Putamen (tissue), 1 donor: ENCODE results near the gene NTRK2.
A peak's percentile ranks its signal among the peaks of the same experiment; 100 is the strongest.

Source experiments
- DNase-seq: peaks from one replicate; pipeline ENCODE4 v3.0.0-alpha.2; 2016; ENCODE audit warnings: low spot score

The NTRK2 gene

GRCh38 chr9:84736081-84736480 lies 66.6 kb downstream of the NTRK2 start:
- peak; percentile 66 for DNase-seq

DNA sequence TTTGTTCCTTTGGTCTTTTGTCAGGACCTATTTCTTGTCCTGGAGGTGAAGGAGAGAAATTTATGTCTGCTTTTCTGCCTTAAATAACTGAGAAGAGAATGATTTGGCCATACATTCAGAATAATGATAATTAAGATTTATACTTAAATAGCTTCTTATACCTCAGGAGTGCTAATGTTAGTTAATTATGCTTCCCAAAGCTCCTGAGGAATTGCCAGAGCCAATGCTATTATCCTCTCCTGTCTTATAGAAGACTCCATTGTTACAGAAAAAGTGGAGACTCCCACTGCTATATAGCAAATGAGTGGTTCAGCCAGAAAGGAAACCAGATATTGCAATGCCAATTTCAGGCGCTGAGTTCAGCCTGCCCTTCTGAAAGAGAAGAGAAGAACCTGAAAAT lies 67.0 kb downstream of the NTRK2 start:
- DNase-seq: no peak

- DNase-seq: no peak
Measured at GRCh38 chr9:84738353-84738752, 68.8 kb downstream of the NTRK2 start.

- DNase-seq: no peak
Measured at GRCh38 chr9:84742261-84742660, 72.7 kb downstream of the NTRK2 start.

DNA sequence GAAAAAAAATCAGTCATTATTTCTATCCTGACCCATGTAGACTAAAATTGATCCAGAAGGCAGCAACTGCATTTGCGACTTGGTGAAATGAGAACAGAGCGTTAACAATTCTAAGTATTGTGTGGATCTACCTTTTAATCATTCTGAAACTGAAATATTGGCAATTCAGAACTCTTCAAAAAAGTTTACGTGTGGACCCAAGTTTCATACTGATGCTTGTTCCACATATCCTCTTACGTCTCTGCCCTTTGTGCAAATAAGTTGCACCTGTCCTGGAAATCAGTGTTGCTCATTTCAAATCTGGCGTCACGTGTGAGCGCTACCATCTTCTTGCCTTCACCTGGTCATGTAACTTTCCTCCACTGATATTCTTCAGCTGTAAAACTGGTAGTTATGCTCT lies 74.7 kb downstream of the NTRK2 start:
- no peak for DNase-seq

GRCh38 chr9:84744726-84745125 lies 75.2 kb downstream of the NTRK2 start:
- no peak for DNase-seq

DNA sequence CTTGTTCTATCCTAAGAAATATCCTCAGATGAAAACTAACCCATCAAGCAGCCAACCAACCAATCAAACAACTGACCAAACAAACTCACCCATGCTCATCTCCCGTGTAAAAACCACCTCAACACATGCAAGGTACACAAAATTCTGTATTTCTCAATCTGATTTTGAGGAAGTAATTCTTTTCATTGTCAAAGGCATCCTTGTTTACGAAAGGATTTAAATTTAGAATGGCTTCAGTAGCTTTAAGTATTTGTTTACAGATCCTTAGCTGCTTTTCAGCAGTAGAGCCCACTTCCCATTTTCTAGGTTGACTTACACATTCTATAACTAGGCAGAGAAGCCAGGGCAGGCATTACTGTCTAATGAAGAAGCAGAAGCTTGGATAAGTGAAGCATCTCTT lies 78.6 kb downstream of the NTRK2 start:
- no peak for DNase-seq

GRCh38 chr9:84750152-84750865 lies 80.8 kb downstream of the NTRK2 start:
- DNase-seq: no peak

DNA sequence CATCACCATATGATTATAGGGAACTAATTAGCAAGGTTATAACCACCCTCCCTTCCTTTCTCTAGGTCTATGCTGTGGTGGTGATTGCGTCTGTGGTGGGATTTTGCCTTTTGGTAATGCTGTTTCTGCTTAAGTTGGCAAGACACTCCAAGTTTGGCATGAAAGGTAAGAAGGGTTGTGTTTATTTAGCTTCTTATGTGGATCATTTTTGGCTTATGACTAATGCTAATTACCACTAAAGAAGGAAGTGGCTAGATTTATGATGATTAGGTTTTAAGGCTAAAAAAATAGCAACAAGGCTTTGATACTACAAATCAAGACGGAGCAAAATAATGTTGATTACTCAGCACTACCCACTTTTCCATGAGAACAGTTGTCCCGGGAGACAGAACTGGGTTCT lies 82.4 kb downstream of the NTRK2 start:
- DNase-seq: no peak

- no peak for DNase-seq
Measured at GRCh38 chr9:84754461-84754860, 84.9 kb downstream of the NTRK2 start.

DNA sequence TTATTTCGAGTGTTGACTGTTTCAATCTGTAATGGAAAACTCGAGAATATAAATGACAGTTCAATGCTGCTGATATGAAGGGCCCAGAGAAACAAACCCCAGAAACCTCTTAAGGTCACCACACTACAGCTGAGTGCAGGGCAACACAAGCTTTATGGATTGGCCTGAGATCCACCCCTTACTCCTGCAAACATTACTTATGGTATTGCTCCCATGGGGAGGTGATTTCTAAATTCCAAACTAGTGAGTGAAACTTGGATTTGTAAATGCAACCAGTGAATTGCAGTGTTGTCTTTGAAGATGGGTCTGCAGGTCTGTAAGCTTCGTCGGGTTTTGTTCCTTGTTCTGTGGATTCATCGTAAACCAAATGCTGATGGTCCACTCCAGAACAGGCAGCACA lies 85.4 kb downstream of the NTRK2 start:
- DNase-seq: no peak

DNA sequence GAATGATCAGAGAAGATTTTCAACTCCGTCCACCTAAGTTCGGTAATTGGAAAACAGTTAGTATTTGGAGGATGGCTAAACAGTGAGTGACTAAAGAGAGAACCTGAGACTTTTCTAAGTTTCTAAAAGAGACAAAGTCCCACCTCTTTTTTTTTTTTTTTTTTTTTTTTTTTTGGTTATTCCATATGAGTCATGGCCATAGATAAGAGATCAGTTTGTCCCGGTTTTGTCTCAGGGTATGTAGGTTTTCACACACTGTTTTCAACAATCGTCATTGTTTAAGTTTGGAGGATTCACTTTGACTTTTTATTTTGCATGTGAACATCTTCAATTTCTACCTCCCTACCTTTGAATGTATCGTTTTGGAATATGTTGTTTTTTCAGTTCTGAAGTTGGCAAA lies 85.9 kb downstream of the NTRK2 start:
- no peak for DNase-seq

- DNase-seq: peak; percentile 75
Measured at GRCh38 chr9:84756171-84756570, 86.6 kb downstream of the NTRK2 start.

- no peak for DNase-seq
Measured at GRCh38 chr9:84756731-84757130, 87.2 kb downstream of the NTRK2 start.

DNA sequence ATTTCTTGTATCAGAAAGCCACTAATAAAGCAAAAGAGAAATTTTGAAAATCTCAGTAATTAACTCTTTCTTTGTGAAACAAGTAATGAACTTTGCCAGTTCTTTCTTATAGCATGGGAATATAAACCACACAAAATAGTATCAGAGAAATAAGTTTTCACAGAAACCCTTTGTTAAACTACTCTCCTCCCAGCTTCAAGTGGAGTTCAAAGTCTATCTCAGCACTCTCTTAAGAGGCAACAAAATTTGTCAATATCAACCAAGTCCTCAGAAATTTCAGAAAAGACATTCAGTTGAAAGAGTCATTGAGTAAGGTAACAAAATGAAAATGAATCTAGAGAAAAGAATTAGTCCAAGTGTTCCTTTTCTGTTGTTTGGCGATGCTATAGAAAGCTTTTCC lies 89.3 kb downstream of the NTRK2 start:
- DNase-seq: no peak

GRCh38 chr9:84759300-84759750 lies 89.8 kb downstream of the NTRK2 start:
- no peak for DNase-seq

- no peak for DNase-seq
Measured at GRCh38 chr9:84759804-84760203, 90.3 kb downstream of the NTRK2 start.

GRCh38 chr9:84761137-84761808 lies 91.7 kb downstream of the NTRK2 start:
- DNase-seq: no peak

- no peak for DNase-seq
Measured at GRCh38 chr9:84772511-84772910, 103.0 kb downstream of the NTRK2 start.

- no peak for DNase-seq
Measured at GRCh38 chr9:84773022-84773421, 103.5 kb downstream of the NTRK2 start.

DNA sequence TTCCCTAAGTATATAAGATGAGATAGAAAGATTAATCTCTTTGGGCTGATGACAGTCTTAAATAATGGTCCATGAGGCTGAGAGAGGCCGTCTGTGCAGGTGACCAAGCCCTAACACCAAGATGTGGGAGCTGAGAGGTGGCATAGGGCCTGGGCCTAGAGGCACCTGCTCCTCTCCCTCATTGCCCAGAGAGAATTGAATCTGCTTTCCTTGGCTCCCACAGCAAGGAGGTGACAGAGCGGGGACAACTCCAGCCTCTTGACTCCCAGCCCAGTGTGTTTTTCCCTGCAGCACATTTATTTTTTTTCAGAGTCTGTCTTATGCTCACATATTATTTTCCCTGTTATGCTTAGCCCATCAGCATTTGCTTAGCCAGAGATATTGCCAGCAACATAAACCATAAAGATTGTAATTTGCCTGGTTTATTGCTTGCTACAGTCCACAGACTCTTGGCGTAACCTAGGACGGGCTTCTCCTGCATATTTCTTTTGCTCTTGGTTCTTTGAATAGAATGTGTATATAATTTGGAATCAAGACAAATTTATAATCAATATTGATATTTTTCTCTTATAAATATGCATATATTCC lies 105.6 kb downstream of the NTRK2 start:
- no peak for DNase-seq

DNA sequence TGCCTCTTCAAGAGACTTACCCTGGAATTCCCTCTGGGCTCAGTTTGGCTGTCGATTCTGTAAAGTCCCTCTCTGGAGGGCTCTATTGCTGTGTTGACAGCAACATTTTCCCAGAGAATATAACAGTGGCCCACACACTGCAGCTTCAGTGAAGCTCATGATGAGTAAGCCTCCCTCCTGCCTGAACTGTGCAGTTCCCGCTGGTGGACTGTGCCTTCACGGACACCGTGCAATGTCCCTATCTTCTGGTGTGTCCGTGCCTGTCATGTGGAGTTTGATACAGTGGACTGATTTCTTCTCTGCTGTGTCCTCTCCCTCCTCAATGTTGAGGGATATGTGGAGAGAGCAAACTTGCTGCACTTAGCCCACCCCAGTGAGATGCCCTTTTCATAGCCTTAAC lies 109.0 kb downstream of the NTRK2 start:
- DNase-seq: no peak

DNA sequence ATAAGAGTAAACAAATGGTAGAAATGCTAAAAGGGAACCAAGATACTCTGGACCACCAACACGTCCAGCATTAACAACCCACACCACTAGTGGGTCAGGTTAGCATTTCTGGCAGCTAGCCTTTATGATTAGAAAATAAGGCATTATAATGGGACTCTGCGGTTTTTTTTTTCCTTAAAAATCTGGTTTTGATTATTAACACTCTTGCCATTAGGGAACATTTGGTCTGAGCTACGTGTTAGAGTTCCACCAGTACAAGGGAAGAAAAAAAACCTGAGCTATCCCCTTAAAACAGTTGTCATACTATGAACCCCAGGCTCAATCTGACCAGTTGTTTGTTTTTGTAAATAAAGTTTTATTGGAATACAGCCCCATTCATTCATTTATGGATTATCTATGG lies 110.4 kb downstream of the NTRK2 start:
- DNase-seq: no peak
